NCI-H2081 treated with DMSO at 0.1 percent for 48 hours (cell line): ENCODE measurements around the gene GARIN5B.

Experiments used
- DNase-seq: peaks from one replicate; lab custom pipeline; 2025; lab: John Stamatoyannopoulos, UW

Gene GARIN5B

DNA sequence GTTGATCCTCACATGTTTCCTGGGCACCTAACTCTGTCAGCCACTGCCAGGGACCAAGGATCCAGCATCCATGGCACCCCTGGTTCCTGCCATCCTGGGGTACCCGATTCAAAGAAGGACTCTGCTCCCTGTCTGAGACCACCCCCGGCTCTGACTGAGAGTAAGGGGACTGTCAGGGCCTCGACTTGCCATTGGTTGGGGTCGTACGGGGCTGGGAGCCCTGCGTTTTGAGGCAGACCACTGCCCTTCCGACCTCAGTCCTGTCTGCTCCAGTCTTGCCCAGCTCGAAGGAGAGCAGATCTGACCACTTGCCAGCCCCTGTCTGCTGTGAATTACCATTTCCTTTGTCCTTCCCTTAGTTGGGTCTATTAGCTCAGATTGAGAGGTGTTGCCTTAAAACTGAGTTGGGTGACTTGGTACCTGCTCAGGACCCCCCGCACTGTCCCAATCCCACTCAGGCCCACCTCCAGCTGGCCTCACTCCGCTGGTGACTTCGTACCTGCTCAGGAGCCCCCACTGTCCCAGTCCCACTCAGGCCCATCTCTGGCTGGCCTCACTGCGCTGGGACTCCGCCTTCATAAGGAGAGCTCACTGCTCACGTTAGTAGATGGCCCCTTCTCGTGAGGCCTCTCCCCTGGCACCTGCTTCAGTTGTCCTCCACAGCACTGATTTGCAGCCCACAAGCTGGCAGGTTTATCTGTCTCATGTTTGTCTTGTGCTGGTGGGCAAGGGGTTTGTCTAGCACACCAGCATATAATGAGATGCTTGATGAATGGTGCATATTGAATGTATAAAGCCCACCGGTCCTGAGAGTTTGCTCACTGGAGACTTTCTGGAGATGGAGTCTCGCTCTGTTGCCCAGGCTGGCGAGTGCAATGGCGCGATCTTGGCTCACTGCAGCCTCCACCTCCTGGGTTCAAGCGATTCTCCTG lies 26.6 kb upstream of the GARIN5B start:
- no peak for DNase-seq

DNA sequence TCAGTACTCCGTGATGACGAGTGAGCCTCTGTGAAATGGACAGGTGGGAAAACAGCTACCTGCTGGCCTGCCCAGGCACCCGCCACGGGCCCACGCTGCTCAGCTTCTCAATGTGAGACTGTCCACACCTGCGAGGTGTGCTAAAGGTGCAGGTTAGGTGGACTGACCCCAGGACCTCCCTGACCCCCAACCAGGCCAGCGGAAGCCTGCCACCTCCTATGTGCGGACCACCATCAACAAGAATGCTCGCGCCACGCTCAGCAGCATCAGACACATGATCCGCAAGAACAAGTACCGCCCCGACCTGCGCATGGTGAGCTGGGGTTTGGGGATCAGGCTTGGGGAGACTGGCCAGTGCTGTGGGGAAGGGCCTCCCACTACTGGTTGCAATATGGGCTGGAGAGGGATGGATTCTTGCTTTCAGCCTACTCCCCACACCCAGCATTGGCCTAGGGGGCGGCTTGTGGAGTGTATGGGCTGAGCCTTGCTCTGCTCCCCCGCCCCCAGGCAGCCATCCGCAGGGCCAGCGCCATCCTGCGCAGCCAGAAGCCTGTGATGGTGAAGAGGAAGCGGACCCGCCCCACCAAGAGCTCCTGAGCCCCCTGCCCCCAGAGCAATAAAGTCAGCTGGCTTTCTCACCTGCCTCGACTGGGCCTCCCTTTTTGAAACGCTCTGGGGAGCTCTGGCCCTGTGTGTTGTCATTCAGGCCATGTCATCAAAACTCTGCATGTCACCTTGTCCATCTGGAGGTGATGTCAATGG lies 24.9 kb upstream of the GARIN5B start:
- no peak for DNase-seq

DNA sequence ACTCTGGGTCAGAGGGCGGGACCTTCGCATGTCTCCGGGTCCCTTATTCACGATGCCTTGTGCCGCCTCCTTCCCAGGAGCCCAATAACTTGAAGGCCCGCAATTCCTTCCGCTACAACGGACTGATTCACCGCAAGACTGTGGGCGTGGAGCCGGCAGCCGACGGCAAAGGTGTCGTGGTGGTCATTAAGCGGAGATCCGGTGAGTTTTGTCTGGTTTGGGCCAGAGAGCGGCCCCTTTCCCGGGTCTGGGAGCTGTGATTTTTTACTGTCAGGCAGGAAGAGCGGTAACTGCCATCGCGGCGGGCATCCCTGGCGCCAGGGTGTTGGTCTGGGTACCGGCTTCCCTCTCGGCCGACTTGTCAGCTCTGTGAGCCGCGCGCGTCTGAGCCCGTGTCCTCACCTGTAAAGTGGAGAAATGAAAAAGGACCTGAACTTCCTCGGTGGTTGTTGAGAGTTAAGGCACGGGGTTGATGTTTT lies 23.5 kb upstream of the GARIN5B start:
- no peak for DNase-seq

DNA sequence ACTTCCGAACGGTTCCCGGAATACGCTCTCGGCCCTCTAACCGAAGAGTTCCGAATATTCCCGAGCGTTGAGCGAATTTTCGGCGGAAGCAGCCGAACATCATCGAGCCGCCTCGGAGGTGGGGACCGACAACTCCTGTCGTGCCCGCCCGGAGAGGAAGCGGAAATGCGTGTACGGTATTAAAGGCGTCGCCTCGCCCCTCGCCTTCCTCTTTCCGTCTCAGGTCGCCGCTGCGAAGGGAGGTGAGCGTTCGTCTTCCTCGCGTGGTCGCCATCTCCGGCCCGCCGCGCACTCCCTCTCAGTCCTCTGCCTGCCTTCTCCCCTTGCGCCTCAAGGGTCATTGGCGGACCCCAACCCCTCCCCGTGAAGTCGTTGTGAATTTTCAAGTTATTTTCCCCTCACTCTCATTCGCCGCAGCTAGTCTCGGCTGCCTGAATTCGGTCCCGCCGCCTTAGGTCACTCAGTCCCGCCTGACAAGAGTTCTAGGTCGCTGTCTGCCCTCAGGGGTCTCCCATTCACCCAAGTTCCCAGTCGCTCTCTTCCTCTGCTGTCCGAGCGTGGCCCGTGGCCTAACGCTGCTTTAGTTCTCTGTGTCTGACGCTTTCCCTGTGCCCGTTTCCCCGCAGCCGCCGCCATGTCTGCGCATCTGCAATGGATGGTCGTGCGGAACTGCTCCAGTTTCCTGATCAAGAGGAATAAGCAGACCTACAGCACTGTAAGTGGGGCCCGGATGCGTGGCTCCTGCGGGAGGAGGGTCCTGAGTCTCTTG lies 22.8 kb upstream of the GARIN5B start, which contains the start of gene RPL28:
RPL28 (plus strand) TSS at position 209 of the 769 bp plus-strand sequence; CDS start at position 635, 426 bp downstream.
- DNase-seq = peak; percentile 94

DNA sequence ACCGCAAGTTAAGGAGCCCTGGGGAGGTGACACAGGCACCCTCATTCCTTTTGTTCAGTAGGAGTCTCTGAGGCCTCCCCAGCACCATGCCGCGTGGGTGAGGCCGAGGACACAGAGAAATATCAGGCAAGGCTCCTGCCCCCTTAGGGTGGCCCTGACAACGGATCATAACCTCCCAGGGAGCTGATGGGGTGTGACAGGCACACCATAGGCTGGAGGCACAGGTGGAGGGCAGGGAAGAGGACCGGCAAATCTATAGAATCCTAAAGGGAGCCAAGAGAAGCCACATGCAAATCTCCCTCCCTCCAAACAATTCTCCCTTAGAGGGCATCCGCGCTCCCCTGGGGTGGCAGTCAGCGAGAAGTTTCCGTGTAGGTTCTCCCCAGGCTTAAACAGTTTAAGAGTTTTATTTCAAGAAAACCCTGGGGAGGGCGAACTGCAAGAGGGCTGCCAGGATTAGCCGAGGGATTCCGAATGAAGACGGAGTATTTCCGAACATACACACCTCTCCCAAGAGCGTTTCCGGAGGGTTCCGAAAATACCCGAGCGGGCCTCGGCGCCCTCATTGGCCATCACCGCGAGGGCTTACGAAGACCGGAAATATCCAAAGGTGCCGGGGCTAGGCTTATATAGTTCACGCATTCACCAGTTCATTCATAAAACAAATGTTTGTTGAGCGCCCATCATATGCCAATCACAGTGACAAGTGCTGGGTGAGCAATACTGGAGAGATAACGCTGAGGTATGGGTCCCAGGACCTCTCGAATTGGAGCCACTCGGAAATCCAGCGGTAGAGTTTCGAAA lies 22.1 kb upstream of the GARIN5B start:
- DNase-seq = peak; percentile 92

DNA sequence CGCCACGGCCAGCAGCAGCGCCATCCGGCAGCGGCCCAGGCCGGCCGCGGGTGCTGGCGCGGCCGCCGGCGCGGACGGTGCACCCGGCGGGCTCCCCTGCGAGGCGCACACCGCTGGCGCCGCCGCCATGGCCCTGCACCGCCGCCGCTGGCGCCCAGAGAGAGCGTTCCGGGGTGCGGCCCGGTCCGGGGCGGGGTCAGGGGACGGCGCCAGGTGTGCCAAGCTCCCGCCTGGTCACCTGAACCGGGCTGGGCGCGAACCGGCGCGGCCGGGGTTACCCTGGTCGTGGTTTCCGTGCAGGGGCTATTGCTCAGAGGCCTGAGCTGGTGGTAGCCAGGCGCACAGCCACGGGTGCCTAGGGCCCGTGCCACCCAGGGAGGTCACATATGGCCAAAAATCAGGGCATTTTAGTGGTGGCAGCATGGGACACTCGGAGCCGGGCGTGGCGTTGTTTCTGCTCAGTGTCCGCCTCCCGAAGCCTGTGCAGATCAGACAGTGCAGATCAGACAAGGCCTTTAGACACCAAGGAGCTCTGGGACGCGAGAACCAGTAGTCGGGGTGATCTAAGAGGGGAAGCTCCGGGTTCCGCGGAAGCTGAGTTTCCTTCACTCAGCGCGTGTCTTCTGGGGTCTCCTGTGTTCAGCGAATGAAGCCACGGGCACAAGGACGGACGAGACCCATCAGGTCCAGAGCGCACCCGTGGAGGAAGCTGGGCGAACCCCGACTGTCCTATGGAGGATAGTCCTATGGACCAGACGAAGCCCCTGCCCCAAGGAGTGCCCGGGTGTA lies 21.3 kb upstream of the GARIN5B start, which contains the start of gene TMEM238:
TMEM238 (minus strand) TSS at position 162 of the 789 bp plus-strand sequence; CDS start at position 129, 33 bp downstream.
- no peak for DNase-seq

DNA sequence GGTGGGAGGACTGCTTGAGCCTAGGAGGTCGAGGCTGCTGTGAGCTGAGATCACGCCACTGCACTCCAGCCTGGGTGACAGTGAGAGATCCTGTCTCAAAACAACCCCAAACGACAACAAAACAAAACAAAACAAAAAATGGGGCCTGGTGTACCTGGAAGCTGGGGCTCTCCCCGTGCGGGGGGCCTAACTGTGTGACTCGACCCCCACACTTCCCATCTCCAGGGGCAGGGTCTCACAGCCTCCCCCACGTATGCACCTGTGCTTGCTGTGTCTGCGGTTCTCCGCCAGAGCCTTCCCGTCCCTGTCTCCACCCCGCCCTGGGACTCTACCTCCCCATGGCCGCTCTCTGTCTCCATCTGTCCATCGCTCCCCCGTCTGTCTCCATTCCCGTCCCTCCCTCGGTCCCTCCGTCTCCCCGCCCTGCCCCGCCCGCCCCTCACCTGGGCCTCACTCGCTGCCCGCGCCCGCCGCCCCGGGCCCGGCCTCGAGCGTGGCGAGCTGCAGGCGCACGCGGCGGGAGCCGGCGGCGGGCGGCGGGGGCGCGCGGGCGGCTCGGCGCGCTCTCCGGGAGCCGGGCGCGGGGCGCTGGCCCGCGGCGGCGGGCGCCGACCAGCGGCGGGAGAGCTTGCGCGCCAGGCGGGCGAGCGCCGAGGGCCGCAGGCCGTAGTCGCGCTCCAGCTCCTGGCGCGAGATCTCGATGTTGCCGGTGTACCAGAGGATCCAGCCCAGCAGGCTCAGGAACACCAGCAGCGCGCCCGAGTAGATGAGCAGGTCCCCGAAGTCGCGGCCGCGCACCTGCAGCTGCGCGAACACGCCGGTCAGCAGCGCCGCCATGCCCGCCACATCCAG lies 20.4 kb upstream of the GARIN5B start:
- DNase-seq = no peak

DNA sequence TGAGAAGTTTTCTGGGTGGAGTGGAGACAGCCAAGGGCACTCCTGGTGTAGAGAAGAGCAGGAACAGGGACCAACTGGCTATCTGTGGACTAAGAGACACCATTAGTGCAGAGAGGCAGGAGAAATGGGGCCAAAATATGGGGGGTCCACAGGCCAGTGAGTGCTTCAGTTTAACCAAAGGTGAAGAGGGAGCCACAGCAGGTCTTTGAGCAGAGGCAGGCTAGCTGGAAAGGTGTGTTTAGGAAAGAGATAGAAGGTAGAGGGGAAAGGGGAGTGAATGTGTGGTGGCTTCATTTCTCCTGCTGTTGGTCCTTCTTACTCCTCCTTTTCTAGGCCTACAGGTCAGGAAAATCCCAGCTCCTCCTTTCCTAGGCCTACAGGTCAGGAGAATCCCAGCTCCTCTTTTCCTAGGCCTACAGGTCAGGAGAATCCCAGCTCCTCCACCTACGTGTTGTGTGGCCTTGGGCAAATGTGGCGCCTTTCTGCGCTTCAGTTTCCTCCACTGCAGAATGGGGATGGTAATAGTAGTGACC lies 19.5 kb upstream of the GARIN5B start:
- DNase-seq = no peak

DNA sequence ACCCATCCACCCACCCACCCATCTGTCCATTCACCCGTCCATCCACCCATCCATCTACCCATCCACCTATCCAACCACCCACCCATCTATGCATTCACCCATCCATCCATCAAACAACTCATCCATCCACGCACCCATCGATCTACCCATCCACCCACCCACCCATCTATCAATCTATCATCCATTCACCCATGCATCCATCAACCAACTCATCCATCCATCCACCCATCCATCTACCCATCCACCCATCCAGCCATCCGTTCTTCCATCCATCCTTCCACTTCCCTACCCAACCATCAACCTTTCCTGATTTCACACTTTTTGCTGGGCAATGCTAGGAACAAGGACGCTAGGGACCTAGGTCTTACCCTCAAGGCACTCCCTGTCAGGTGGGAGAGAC lies 19.0 kb upstream of the GARIN5B start:
- DNase-seq = no peak

DNA sequence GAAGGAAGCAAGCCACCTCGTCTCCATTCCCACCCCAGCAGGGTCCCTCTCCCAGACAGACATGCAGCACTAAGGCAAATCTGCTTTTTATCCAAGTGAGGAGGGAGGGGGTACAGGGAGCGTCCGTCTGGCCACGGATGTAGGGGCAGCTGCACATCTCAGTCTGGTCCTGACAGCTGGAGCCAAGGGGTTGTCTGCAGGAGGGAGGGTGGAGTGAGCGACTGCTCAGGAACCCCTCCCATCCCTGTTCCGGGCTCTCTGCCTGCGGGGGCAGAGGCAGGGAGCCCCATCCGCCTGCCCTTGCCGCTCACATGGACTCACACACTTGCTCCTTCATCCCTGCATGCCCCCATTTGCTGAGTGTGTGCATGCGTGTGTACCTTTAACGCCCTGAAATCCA lies 16.1 kb upstream of the GARIN5B start:
- DNase-seq = no peak

DNA sequence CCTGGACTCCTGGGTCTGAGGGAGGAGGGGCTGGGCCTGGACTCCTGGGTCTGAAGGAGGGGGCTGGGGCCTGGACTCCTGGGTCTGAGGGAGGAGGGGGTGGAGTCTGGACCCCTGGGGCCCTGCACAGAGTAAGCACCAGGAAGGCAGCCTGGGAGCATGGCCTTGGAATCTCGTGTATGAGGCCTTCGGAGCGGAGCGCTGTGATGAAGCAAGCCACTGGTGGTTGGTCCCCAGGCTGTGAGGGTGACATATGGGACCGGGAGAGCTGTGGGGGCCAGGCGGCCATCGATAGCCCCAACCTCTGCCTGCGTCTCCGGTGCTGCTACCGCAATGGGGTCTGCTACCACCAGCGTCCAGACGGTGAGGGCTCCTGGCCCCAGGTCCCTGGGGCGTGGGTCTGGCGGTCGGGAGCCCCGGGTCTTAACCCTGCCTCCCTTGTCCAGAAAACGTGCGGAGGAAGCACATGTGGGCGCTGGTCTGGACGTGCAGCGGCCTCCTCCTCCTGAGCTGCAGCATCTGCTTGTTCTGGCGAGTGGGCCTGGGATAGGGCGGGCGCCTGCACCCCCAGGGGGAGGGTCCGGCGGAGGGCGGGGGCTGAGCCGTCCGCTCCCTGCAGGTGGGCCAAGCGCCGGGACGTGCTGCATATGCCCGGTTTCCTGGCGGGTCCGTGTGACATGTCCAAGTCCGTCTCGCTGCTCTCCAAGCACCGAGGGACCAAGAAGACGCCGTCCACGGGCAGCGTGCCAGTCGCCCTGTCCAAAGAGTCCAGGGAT lies 14.5 kb upstream of the GARIN5B start:
- DNase-seq = no peak

DNA sequence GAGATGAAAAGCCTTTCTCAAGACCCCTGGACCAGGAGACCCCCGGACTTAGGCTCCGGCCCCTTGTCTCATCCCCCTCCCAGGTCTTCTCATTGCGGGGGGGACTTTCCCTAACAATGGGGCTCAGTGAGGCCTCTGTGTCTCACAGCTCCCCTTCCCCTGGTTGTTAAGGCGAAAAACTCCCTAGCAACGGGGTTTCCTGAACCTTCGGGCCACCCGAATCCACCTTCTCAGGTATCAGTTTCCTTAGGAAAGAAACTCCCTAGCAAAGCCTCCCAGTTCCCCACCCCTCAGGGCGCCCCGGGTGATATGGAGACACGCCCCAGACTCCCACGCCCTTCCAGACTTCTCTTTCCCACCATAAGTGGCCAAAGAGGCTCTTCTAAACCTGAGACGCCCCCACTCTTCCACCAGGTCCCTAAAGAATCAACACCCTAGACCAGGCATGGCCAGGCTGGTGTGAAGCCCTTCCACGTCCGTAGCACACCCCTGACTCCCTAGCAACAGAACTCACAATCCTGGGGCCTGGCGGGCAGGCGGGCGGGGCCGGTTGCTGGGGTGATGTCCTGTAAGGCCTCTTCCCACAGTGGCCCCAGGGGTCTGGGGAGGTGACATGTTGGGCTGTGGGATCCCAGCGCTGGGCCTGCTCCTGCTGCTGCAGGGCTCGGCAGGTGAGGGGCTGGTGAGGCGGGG lies 13.3 kb upstream of the GARIN5B start, which contains the start of gene TMEM190:
TMEM190 (plus strand) TSS at position 586 of the 693 bp plus-strand sequence; CDS start at position 614, 28 bp downstream.
- DNase-seq = no peak

DNA sequence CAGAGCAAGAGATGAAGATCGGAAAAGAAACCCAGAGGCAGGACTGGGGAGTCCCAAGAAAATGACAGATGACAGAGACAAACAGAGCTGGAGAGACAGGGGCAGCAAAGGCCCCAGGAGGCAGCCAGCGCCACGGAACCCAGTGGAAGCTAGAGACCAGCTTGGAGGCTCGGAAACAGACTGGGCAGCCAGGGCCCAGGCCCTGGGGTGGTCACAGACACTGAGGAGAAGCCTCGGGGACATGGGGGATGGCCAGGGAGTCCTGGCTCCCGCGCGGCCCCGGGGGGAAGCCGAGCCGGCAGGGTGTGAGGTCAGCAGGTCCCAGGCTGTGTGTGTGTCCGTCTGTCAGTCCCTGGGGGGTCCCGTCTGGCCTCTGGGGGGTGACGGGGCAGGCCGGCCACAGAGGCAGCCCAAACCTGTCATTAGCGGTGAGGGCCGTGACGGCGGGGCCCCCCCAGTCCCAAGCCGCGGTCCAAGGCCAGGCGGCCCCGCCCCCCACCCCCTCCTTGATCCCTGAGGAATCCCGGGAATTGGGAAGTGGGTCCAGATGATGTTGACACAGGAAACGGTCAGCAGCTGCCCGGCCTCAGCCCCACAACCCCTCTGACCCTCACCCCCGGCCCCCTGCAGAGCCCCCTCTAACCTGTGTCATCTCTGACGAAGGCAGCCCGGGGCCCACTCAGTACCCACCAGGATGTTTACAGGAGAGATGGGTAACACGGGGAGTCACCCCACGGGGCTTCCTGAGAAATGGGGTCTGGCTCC lies 11.1 kb upstream of the GARIN5B start:
- DNase-seq = no peak

DNA sequence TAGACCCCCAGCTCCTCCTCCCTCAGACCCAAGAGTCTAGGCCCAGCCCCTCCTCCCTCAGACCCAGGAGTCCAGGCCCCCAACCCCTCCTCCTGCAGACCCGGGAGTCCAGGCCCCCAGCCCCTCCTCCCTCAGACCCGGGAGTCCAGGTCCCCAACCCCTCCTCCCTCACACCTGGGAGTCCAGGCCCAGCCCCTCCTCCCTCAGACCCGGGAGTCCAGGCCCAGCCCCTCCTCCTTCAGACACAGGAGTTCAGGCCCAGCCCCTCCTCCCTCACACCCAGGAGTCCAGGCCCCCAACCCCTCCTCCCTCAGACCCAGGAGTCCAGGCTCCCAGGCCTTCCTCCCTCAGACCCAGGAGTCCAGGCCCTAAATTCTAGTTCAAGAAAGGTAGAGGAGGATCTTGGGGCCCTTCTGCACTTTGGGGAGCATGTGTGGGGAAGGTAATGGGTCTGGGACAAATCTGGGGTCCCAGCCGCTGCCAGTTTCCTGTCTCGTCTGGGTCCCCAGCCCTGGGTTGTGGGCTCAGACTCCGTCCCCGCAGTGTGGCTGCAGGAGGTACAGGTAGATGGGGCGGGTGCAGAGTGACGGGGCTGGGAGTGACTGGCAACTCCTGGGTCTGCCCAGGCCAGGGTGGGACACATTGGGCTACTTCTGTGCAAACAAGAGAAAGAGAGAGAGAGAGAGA lies 10.4 kb upstream of the GARIN5B start:
- no peak for DNase-seq

DNA sequence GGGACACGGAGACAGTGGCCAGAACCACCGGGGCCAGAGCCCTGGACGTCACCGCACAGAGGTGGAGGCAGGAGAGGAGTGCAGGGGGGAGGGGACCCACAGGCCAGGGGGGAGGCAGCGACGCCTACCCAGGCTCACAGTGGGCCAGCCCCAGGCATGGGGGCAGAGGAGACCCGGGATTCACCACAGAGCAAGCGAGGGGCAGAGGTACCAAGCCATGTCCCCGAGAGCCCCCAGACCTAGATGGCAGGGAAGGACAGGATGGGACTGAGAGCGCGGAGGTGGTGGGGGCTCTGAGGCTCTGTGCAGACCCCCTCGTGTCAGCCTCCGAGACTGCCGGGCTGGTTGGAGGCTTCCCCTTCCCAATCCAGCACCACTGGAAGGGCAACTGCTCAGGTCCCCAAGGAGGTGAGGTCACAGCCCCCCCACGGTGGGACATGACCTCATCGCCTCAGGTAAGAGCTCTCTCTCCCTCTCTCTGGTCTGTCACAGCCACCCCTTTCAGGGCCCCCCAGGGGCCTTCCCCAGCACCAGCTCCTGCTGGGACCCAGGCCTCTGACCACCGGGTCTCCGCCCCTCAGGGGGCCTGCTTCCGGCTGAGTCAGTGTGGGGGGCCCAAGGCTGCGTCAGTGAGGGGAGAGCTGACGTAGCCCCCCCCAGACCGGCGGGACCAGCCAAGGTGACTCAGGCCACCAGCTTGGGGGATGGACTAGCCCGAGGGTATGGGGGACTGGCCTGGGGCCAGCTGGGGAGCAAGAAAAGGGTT lies 9.4 kb upstream of the GARIN5B start:
- DNase-seq = no peak
